ENCODE results near the gene RBM17. TPM values are rescaled to one million over a fixed set of nuclear protein-coding genes. Genes with fewer than 3 reads are reported as not detected.
A peak's percentile ranks its signal among the peaks of the same experiment; 100 is the strongest.

The RBM17 gene
- total RNA-seq, 2 donors from 2014 or later, result 156 to 200 TPM

DNA sequence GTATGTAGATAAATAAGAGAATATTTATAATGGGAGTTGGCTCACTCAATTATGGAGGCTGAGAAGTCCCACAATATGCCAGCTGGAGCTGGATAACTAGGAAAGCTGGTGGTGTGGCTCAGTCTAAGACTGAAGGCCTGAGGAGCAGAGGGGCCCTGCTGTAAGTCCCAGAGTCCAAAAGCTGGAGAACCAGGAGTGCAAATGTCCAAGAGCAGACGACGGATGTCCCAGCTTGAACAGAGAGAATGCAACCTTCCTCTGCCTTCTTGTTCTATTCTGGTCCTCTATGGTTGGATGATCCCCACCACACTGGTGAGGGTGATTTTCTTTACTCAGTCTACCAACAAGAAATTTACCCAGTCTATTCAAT, 39.8 kb upstream of the RBM17 start:
- DNase-seq, result no peak
- Mint-ChIP-seq H3K36me3 (ENCODE audit: insufficient read depth in 2 of 2) (peaks cover 45 to 70% of the 10 kb centered on the region in 2 donors), H3K9me3 (no peaks in the 10 kb centered on the region), H3K4me3 (peak overlapping the region; percentile 79 to 90), H3K4me1 (ENCODE audit: low read depth) (peaks cover 95% of the 10 kb centered on the region), H3K27ac (peak overlapping the region; percentile 88), H3K27me3 (ENCODE audit: low read depth) (no peaks in the 10 kb centered on the region)
- no peak for ATAC-seq (replicated peaks in 1 of 2)

DNA sequence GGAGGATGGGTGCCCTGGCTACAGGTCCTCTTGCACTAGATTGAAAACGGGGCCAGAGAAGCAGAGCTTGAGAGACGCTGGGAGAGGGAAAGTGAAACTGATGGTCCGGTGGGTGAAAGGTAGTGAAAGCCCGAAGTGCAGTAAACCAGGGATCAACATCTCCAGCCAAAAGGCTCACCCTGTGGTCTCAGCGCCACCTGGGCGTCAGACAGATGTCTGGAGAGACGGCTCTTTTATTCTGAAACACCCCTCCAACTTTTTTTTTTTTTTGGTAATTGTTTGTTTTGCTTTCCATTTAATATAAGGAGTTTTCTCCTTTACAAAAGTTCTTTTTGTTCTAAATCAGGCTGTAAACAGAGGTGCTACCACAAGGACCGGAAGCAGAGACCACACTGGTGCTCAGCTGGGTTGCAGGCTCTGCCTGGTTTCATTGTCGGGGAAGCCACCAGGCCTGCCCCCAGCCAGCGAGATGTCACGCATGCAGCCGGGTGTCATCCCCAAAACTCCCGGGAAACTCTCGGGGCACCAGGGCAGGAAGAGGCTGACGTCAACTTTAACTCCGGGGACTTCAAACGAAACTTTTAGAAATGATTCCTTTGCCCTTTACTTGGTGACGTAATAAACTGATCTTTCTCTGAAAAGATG, 37.9 kb upstream of the RBM17 start:
- peak overlapping the region; percentile 79 to 90 for H3K4me3 Mint-ChIP-seq
- ATAC-seq (replicated peaks in 1 of 2) (peak; percentile 56 to 66), DNase-seq (peak; percentile 91 to 93)
- no peaks in the 10 kb centered on the region for H3K9me3 Mint-ChIP-seq
- peaks cover 94% of the 10 kb centered on the region for H3K4me1 Mint-ChIP-seq (ENCODE audit: low read depth)
- H3K27ac Mint-ChIP-seq, result peak overlapping the region; percentile 90
- peaks cover 53 to 74% of the 10 kb centered on the region in 2 donors for H3K36me3 Mint-ChIP-seq (ENCODE audit: insufficient read depth in 2 of 2)
- H3K27me3 Mint-ChIP-seq (ENCODE audit: low read depth), result no peaks in the 10 kb centered on the region

DNA sequence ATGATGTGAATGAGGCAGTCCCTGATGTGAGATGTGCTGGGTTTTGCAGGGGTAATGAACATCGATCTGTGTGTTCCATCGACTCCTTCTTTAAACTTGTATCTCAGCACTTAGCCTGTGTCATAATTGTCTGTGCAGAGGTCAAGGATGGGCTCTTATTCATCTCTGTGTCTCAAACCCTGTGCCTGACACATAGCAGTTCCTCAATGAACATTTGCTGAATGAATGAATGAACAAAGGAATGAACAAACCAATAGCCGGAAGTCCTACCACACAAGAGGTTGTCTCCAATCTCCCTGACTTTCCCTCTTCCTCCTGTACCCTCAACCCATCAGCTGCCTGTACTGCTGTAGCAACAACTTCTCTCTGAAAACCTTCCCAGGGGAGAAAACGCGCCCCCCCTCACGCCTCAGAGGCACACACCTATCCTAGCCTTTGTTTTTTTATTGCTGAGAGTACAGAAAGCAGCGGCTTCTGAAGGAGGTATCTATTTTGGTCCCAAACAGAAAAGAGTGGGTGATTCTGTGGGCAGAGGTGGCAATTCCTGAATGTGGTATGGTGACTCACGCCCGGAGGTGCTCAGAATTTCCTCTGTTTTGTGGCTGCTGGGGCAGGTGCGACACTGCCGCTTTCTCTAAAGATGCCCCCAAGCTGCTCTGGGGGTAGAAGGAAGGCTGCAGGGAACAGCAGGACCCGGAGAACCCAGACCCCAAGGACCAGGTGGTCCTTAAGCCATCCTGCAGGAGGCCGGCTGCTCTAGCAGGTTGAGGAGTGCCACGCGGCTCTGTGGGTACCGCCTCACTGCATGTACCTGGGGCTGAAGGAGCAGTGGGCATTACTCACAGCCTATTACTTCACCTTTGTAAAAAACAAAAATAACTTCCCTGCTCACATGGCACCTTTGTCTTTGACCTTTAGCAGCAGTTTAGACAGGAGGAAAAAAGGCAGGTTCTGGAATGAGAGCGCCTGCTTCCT, 36.3 kb upstream of the RBM17 start:
- H3K4me1 Mint-ChIP-seq (ENCODE audit: low read depth), result peaks cover 94% of the 10 kb centered on the region
- peaks cover 56 to 81% of the 10 kb centered on the region in 2 donors for H3K36me3 Mint-ChIP-seq (ENCODE audit: insufficient read depth in 2 of 2)
- no peaks in the 10 kb centered on the region for H3K9me3 Mint-ChIP-seq
- ATAC-seq (replicated peaks in 1 of 2), result peak; percentile 46 to 59
- DNase-seq, result peak; percentile 83 to 88
- H3K4me3 Mint-ChIP-seq, result peak overlapping the region; percentile 79 to 90
- peak overlapping the region; percentile 97 for H3K27ac Mint-ChIP-seq
- H3K27me3 Mint-ChIP-seq (ENCODE audit: low read depth), result no peaks in the 10 kb centered on the region

DNA sequence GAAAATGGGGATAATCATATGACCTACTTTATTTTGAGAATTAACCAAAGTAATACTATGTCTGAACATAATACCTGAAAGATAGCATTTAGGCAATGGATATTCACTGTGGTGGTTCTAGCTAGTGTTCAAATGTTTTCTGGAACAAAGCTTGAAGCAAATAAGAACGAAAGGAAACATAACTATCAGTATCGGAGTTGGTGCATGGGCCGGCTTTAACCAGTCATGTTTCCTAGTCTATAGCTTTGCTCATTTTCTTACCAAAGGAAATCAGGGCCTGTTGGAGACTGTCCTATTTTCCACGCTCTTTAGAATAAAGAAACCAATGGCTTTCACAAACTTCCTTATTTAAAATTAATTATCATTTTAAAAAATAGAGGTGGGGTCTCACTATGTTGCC, 35.5 kb upstream of the RBM17 start:
- no peak for ATAC-seq (replicated peaks in 1 of 2)
- Mint-ChIP-seq H3K36me3 (ENCODE audit: insufficient read depth in 2 of 2) (peaks cover 57 to 84% of the 10 kb centered on the region in 2 donors), H3K27me3 (ENCODE audit: low read depth) (no peaks in the 10 kb centered on the region), H3K9me3 (no peaks in the 10 kb centered on the region), H3K4me3 (peak overlapping the region; percentile 79 to 90), H3K27ac (peak overlapping the region; percentile 97), H3K4me1 (ENCODE audit: low read depth) (peaks cover 95% of the 10 kb centered on the region)
- DNase-seq, result peak in 1 of 2 donors; percentile 7

DNA sequence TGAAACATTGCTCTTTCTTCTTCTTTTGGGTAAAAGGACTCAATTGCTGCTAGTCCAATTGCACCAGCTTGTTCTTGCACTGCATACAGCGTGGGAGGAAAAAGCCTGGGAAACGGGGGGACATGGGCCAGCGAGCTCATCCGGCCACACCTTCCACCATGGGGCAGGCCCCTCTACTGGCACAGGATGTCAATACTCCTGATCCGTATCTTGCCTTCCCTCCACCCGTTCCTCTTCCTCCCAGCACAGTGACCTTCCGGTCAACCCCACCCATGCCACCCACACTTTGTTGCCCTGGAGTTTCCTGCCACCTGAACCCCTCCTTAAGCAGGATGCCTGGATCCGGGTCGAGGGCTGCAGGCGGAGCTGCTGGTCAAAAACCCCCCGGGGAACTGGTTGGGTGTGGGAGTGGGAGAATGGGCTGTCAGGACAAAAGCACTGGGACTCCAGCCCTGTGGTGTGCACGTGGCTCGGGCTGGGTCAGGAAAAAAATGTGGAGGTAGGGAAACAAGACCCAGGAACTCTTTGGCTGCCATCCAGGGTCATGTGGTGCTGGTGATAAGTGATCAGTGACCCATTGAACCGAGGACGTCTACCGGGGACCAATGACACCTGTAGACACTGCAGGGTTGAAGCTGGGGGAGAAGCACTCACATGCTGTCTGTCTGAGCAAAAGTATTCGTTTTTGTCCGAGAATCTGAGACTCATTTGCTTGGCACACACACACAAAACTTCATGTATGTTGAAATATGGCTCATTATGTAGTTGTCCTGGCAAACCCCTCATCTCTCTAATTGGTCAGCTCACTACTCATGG, 34.8 kb upstream of the RBM17 start:
- Mint-ChIP-seq H3K27ac (peak overlapping the region; percentile 99), H3K4me3 (peak overlapping the region; percentile 90 to 99), H3K36me3 (ENCODE audit: insufficient read depth in 2 of 2) (peaks cover 57 to 86% of the 10 kb centered on the region in 2 donors), H3K4me1 (ENCODE audit: low read depth) (peaks cover 91% of the 10 kb centered on the region), H3K27me3 (ENCODE audit: low read depth) (no peaks in the 10 kb centered on the region), H3K9me3 (no peaks in the 10 kb centered on the region)
- DNase-seq (peak in 1 of 2 donors; percentile 40), ATAC-seq (replicated peaks in 1 of 2) (no peak)

DNA sequence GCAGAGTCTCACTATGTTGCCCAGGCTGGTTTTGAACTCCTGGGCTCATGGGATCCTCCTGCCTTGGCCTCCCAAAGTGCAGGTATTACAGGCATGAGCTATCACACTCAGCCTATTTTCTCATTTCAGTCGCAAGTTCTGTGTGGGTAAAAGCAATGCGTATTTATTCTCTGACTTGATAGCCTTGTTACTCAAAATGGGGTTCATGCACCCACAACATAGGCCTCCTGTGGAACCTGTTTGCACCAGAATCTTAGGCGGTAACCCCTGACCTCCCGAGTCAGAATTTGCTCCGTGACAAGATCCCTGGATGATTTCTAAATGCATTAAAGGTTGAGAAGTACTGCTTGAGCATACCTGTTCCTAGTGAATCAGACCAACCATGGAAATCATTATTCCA, 34.0 kb upstream of the RBM17 start:
- Mint-ChIP-seq H3K27me3 (ENCODE audit: low read depth) (no peaks in the 10 kb centered on the region), H3K27ac (peak overlapping the region; percentile 99), H3K36me3 (ENCODE audit: insufficient read depth in 2 of 2) (peaks cover 58 to 86% of the 10 kb centered on the region in 2 donors), H3K9me3 (no peaks in the 10 kb centered on the region), H3K4me1 (ENCODE audit: low read depth) (peaks cover 83% of the 10 kb centered on the region), H3K4me3 (peak overlapping the region; percentile 90 to 99)
- no peak for ATAC-seq (replicated peaks in 1 of 2)
- DNase-seq, result peak; percentile 28 to 44

DNA sequence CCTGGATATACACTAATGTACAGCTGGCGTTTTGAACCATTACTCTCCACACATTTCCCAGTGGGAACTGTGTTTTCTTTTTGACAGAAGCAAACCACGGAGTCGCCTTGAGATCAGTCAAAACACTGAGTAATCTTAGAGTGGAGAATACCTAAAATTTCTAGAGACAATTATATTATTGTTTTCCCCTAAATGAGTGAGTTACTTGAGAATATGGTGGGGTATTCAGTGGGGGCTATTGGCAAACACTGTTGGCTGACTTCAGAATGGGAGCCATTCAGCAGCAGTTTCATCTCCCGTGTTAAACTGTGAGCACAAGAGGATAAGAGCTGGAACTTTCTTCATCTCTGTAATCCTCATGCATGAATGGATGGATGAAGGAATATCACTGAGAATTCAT, 32.9 kb upstream of the RBM17 start:
- DNase-seq (peak in 1 of 2 donors; percentile 8), ATAC-seq (replicated peaks in 1 of 2) (no peak)
- no peaks in the 10 kb centered on the region for H3K9me3 Mint-ChIP-seq
- H3K27me3 Mint-ChIP-seq (ENCODE audit: low read depth), result no peaks in the 10 kb centered on the region
- peak overlapping the region; percentile 100 for H3K27ac Mint-ChIP-seq
- peaks cover 72% of the 10 kb centered on the region for H3K4me1 Mint-ChIP-seq (ENCODE audit: low read depth)
- H3K36me3 Mint-ChIP-seq (ENCODE audit: insufficient read depth in 2 of 2), result peaks cover 59 to 83% of the 10 kb centered on the region in 2 donors
- H3K4me3 Mint-ChIP-seq, result peak overlapping the region; percentile 97

DNA sequence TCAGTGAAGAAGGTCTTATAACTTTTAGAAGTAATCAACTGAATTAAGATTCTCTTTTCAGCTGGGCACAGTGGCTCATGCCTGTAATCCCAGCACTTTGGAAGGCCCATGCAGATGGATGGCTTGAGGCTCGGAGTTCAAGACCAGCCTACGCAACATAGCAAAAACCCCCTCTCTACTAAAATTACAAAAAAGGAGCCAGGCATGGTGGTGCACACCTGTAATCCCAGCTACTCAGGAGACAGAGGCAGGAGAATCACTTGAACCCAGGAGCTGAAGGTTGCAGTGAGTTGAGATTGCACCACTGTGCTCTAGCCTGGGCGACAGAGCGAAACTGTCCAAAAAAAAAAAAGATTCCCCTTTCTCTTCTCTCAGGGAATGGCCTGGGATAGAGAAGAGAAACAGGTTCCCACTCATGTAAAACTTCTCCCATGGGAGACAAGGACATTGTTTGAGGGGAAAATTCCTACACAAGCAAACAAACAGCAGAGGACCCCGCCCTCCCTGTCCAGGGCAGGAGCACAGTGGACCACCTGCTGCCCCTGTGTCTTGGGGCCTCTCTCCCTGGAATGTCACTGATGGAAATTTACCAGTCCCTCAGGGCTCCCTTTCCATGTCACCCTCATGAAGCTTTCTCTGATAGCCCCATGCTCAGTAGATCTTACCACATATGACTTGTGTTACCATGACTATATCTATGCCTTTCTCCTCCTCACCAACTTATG, 32.3 kb upstream of the RBM17 start:
- H3K9me3 Mint-ChIP-seq, result no peaks in the 10 kb centered on the region
- no peaks in the 10 kb centered on the region for H3K27me3 Mint-ChIP-seq (ENCODE audit: low read depth)
- peak overlapping the region; percentile 100 for H3K27ac Mint-ChIP-seq
- DNase-seq (peak in 1 of 2 donors; percentile 11), ATAC-seq (replicated peaks in 1 of 2) (peak in 1 of 2 donors; percentile 6)
- H3K36me3 Mint-ChIP-seq (ENCODE audit: insufficient read depth in 2 of 2), result peaks cover 60 to 84% of the 10 kb centered on the region in 2 donors
- H3K4me3 Mint-ChIP-seq, result peak overlapping the region; percentile 97
- H3K4me1 Mint-ChIP-seq (ENCODE audit: low read depth), result peaks cover 68% of the 10 kb centered on the region

DNA sequence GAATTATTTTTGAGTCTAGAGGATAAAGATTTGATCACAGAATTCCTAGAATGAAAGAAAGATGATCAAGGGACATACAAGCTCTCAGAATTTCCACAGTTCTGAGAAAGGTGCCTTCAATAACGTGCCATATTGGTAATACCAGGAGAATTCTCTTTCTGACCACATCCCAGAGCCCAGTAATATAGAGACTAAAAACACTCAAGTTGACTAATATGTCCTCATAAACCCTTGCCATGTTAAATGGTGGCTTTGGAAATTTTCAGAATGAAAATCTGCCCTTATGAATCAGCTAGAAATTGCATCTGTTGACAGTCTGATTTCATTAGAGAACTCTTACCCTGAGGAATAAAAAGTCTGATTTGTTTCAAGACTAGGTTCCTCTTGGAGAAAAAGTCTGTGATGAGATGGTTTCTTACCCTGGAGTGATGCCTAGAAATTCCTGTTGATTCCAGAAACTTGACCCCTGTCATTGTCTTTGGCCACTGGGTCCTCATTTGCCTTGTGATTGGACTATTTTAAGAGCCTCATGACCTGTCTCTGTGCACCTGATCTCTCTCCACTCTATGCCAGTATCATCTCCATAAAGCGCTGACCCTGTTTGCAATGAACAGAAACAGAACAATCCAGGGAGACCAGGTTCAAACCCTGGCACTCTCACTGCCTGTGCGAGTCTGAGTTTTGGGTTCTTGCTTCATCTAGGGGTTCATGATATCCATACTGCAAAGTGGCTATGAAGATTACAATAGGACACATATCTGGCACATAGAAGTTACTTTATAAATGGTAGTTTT, 30.0 kb upstream of the RBM17 start:
- no peaks in the 10 kb centered on the region for H3K9me3 Mint-ChIP-seq
- peaks cover 58% of the 10 kb centered on the region for H3K4me1 Mint-ChIP-seq (ENCODE audit: low read depth)
- peak overlapping the region; percentile 100 for H3K27ac Mint-ChIP-seq
- DNase-seq, result peak in 1 of 2 donors; percentile 25
- no peaks in the 10 kb centered on the region for H3K27me3 Mint-ChIP-seq (ENCODE audit: low read depth)
- H3K36me3 Mint-ChIP-seq (ENCODE audit: insufficient read depth in 2 of 2), result peaks cover 52 to 74% of the 10 kb centered on the region in 2 donors
- peak; percentile 46 to 52 for ATAC-seq (replicated peaks in 1 of 2)
- peak overlapping the region; percentile 97 for H3K4me3 Mint-ChIP-seq

DNA sequence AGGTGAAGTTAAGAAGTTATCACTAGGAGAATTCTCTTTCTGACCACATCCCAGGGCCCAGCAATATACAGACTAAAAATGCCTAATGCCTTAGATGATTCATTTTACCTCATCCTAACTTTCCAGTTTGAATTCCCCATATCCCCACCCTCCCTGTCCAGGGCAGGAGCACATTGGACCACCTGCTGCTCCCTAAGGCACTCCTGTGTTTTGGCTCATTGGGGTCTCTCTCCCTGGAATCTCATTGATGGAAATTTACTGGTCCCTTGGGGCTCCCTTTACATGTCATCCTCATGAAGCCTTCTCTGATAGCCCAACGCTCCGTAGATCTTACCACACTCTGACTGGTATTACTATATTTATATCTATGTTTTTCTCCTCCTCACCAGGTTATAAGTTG, 29.3 kb upstream of the RBM17 start:
- peaks cover 46 to 68% of the 10 kb centered on the region in 2 donors for H3K36me3 Mint-ChIP-seq (ENCODE audit: insufficient read depth in 2 of 2)
- DNase-seq, result no peak
- ATAC-seq (replicated peaks in 1 of 2), result no peak
- H3K27me3 Mint-ChIP-seq (ENCODE audit: low read depth), result no peaks in the 10 kb centered on the region
- peak overlapping the region; percentile 97 for H3K4me3 Mint-ChIP-seq
- H3K27ac Mint-ChIP-seq, result peak overlapping the region; percentile 100
- H3K4me1 Mint-ChIP-seq (ENCODE audit: low read depth), result peaks cover 52% of the 10 kb centered on the region
- H3K9me3 Mint-ChIP-seq, result no peaks in the 10 kb centered on the region

DNA sequence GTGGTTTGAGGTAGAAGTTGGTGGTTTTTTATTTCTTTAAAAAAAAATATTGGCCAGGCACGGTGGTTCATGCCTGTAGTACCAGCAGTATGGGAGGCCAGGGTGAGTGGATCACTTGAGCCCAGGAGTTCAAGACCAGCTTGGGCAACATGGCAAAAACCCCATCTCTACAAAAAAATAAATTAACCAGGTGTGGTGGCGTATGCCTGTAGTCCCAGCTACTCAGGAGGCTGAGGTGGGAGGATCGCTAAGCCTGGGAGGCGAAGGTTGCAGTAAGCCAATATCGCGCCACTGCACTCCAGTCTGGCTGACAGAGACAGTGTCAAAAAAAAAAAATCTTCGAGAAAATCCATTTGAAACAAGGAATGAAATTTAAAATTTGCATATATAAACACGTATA, 27.8 kb upstream of the RBM17 start:
- Mint-ChIP-seq H3K27ac (peak overlapping the region; percentile 100), H3K36me3 (ENCODE audit: insufficient read depth in 2 of 2) (peaks cover 38 to 57% of the 10 kb centered on the region in 2 donors), H3K9me3 (peaks cover 0 to 3% of the 10 kb centered on the region in 2 donors), H3K27me3 (ENCODE audit: low read depth) (no peaks in the 10 kb centered on the region), H3K4me3 (peak overlapping the region; percentile 97), H3K4me1 (ENCODE audit: low read depth) (peaks cover 53% of the 10 kb centered on the region)
- ATAC-seq (replicated peaks in 1 of 2) (no peak), DNase-seq (no peak)

All from activated T-cell treated with anti-CD3 and anti-CD28 coated beads, Interleukin-2, amount 50 U/mL, for 72 hours (primary cell).